ENCODE results near the gene BCL6B.

BCL6B gene

GRCh38 chr17:7014995-7015958, 7.6 kb upstream of the BCL6B start:
- DNase-seq (ENCODE audit: low read depth, low spot score): no peak
- ChIA-PET CTCF (interaction anchor here (1.0 to 2.1 kb wide), 6 partner anchors 8 to 352 kb away, joined by 3 to 22 read pairs (median 8); partner anchors contain the start of gene BCL6B), POLR2A (interaction anchor here (1.3 kb wide), 2 partner anchors 11 to 88 kb away, joined by 4 read pairs; no protein-coding TSS in a partner anchor)

GRCh38 chr17:7016418-7016817, 6.4 kb upstream of the BCL6B start:
- no peak overlapping the region for H3K4me3 ChIP-seq (ENCODE audit: low read depth, low read length)

More at GRCh38 chr17:7014995-7015958, 7.6 kb upstream of the BCL6B start:
- H3K4me3 ChIP-seq (ENCODE audit: low read depth, low read length): peak overlapping the region; percentile 97
- TF ChIP-seq, protein P1, sequence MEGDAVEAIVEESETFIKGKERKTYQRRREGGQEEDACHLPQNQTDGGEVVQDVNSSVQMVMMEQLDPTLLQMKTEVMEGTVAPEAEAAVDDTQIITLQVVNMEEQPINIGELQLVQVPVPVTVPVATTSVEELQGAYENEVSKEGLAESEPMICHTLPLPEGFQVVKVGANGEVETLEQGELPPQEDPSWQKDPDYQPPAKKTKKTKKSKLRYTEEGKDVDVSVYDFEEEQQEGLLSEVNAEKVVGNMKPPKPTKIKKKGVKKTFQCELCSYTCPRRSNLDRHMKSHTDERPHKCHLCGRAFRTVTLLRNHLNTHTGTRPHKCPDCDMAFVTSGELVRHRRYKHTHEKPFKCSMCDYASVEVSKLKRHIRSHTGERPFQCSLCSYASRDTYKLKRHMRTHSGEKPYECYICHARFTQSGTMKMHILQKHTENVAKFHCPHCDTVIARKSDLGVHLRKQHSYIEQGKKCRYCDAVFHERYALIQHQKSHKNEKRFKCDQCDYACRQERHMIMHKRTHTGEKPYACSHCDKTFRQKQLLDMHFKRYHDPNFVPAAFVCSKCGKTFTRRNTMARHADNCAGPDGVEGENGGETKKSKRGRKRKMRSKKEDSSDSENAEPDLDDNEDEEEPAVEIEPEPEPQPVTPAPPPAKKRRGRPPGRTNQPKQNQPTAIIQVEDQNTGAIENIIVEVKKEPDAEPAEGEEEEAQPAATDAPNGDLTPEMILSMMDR (IDR thresholded peaks at IDR 0.05; ENCODE audit: insufficient read depth, low read length, missing control alignments): no peak

GRCh38 chr17:7016886-7017826, 5.7 kb upstream of the BCL6B start:
- TF ChIP-seq, protein P1 (IDR thresholded peaks at IDR 0.05; ENCODE audit: insufficient read depth, low read length, missing control alignments): no peak
- DNase-seq (ENCODE audit: low read depth, low spot score): no peak
- H3K4me3 ChIP-seq (ENCODE audit: low read depth, low read length): no peak overlapping the region
- POLR2A ChIA-PET: interaction anchor here (0.7 kb wide), 1 partner anchor 347 kb away, joined by 3 read pairs; no protein-coding TSS in a partner anchor
- CTCF ChIA-PET: interaction anchor here (1.9 to 8.5 kb wide), 3 partner anchors 13 to 107 kb away, joined by 8 to 145 read pairs (median 81); no protein-coding TSS in a partner anchor

More at GRCh38 chr17:7016418-7016817, 6.4 kb upstream of the BCL6B start:
- CTCF ChIA-PET: interaction anchor here (1.8 to 8.5 kb wide), 3 partner anchors 12 to 106 kb away, joined by 8 to 145 read pairs (median 17); no protein-coding TSS in a partner anchor
- no peak for DNase-seq (ENCODE audit: low read depth, low spot score)
- POLR2A ChIA-PET: interaction anchor here (0.7 to 1.3 kb wide), 2 partner anchors 10 to 347 kb away, joined by 3 to 4 read pairs; no protein-coding TSS in a partner anchor
- TF ChIP-seq, protein P1 (IDR thresholded peaks at IDR 0.05; ENCODE audit: insufficient read depth, low read length, missing control alignments): no peak

- no peak for DNase-seq (ENCODE audit: low read depth, low spot score)
- POLR2A ChIA-PET: no interaction called here
- no peak overlapping the region for H3K4me3 ChIP-seq (ENCODE audit: low read depth, low read length)
- TF ChIP-seq, protein P1 (IDR thresholded peaks at IDR 0.05; ENCODE audit: insufficient read depth, low read length, missing control alignments): no peak
- CTCF ChIA-PET: interaction anchor here (1.1 to 8.5 kb wide), 4 partner anchors 14 to 107 kb away, joined by 4 to 145 read pairs (median 43); no protein-coding TSS in a partner anchor
These were observed 5.0 kb upstream of the BCL6B start for GRCh38 chr17:7017827-7018200.

DNA sequence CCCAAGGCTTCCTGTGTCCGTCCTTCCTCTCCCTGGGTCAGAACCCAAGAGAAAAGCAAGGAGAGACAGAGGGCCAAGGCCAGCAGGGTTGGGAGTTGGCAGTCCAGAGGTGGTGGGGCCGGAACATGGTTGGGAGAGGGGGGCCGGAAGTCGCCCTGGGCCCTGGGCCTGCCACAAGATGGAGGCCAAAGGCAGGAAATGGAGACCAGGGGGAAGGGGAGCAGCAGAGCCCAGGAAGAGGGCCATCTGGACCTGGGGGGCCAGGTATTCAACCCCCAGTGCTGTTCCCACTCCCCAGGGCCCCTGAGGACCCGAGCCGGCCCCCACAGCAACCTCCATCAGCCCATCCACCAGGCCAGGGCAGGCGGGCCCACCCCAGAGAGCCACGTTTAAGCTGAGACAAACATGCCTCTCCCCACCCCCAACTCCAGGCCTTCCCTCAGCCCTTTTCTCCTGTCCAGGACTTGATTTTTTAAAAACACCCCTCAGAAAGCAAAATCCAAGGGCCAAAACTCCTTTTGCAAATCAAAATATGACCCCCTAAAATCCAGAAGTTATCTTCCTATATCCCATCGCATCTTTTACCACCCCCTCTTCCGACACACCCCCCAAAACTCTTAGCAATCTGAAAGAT, 4.4 kb upstream of the BCL6B start:
- TF ChIP-seq, protein P1 (IDR thresholded peaks at IDR 0.05; ENCODE audit: insufficient read depth, low read length, missing control alignments): no peak
- no peak for DNase-seq (ENCODE audit: low read depth, low spot score)
- no peak overlapping the region for H3K4me3 ChIP-seq (ENCODE audit: low read depth, low read length)
- CTCF ChIA-PET: interaction anchor here (1.1 to 8.5 kb wide), 5 partner anchors 15 to 352 kb away, joined by 4 to 145 read pairs (median 5); no protein-coding TSS in a partner anchor
- POLR2A ChIA-PET: no interaction called here

Data from AG04449 (cell line).